Heart left ventricle (tissue), 16 donors: Measurements from ENCODE around the gene GIPC1. TPM values are rescaled to one million over a fixed set of nuclear protein-coding genes. Genes with fewer than 3 reads are reported as not detected.

Experiments used
- ATAC-seq, 4 donors: fragments of 200-7000 bp; cut with Tn5 transposase; one replicate each; pipeline ENCODE4 v1.9.1; 2020 to 2022; ENCODE audit warnings: moderate library complexity in 4 of 4, mild to moderate bottlenecking in 3 of 4, moderate number of reproducible peaks in 1 of 4
- DNase-seq, 5 donors: peaks; one replicate each; pipeline ENCODE4 v3.0.0-alpha.2; 2020
- H3K27ac ChIP-seq, 12 donors: fragments of 200-600 bp; sonication (generic) in 4 of 12; one replicate each; pipeline versions ENCODE4 v1.5.0 to v1.8.0; 2016 to 2022; ENCODE audit warnings: mild to moderate bottlenecking in 2 of 12
- H3K27me3 ChIP-seq, 9 donors: fragments of 200-600 bp; sonication (generic) in 2 of 9; one replicate each; pipeline versions ENCODE4 v1.5.1 to v1.8.0; 2016 to 2022; ENCODE audit warnings: mild to moderate bottlenecking in 3 of 9
- H3K36me3 ChIP-seq, 9 donors: fragments of 200-600 bp; sonication (generic) in 2 of 9; one replicate each; pipeline versions ENCODE4 v1.5.0 to v1.8.0; 2018 to 2022; ENCODE audit warnings: mild to moderate bottlenecking in 2 of 9
- H3K4me1 ChIP-seq, 12 donors: fragments of 200-600 bp; sonication (generic) in 4 of 12; one replicate each; pipeline versions ENCODE4 v1.5.0 to v1.8.0; 2016 to 2022; ENCODE audit warnings: mild to moderate bottlenecking in 3 of 12
- H3K4me3 ChIP-seq, 12 donors: fragments of 200-600 bp; sonication (generic) in 4 of 12; one replicate each; pipeline versions ENCODE4 v1.5.0 to v1.8.0; 2017 to 2022; ENCODE audit warnings: mild to moderate bottlenecking in 9 of 12, moderate library complexity in 4 of 12
- H3K9me3 ChIP-seq, 12 donors: fragments of 200-600 bp; sonication (generic) in 4 of 12; one replicate each; pipeline versions ENCODE4 v1.5.0 to v1.8.0; 2016 to 2022; ENCODE audit warnings: mild to moderate bottlenecking in 1 of 12
- CTCF ChIP-seq, 12 donors: fragments of 200-600 bp; sonication (generic) in 4 of 12; IDR thresholded peaks; one replicate each; pipeline versions ENCODE4 v1.5.0 to v1.8.0; 2018 to 2022; ENCODE audit warnings: antibody characterized with exemption in 12 of 12, mild to moderate bottlenecking in 5 of 12
- POLR2A ChIP-seq, 2 donors: fragments of 450-650 bp; IDR thresholded peaks; one replicate each; pipeline ENCODE4 v1.6.1; 2017; ENCODE audit warnings: antibody characterized with exemption in 2 of 2, mild to moderate bottlenecking in 2 of 2, moderate library complexity in 2 of 2
- WGBS, 4 donors: extraction: QIAGEN DNeasy Blood & Tissue Kit in 2 of 4; methylation state at CpG; one replicate each; pipeline versions ENCODE4 v1.1.5 to v1.1.7; 2013 to 2018; 5-methylcytosine and 5-hydroxymethylcytosine counted together
- intact Hi-C, 10 donors: fragments of 100-400 bp; cut with DNase I; formaldehyde crosslinking; loops; one replicate each; pipeline versions ENCODE4 v1.11.1 to v1.14.2; 2022
- polyA plus RNA-seq, 2 donors: library from polyadenylated mRNA; stranded (reverse); fragments of 200-250 nt; gene quantifications; one replicate each; pipeline ENCODE4 v1.2.3, GENCODE V29; 2013
- total RNA-seq, 9 donors: library from RNA; depleted of rRNA in 2 of 9; stranded (reverse); fragments of >200 nt in 2 of 9; fragmentation: NEBNext Ultra II Directional in 3 of 9; extraction: Animal tissue kit (Norgen Biotek cat#: 25700) in 3 of 9; gene quantifications; one replicate each; pipeline versions ENCODE4 v1.1.0 to v1.2.4, GENCODE V29; 2016 to 2023
- donor health status: ischemic (EF 13 %, LVEDD 7.1; RV severe dilation, severe dysfunction).
- donor health status: healthy with polysubstance abuse.
- donor health status: DM: no; HTN: yes; CAD: no.
- donor health status: DM: no; HTN: no; CAD: no.
- donor health status: ischemic (EF 25% LVEDD 6.9; RV normal size, moderate dysfunction).
- donor health status: ischemic (EF 25% LVEDD 5.7; RV mildly dilated, moderate dysfunction).
- donor health status: healthy.
- donor health status: DM: yes; HTN: yes; CAD: no.
- donor health status: ischemic (EF 35%, LVEDD 5.7; RV mildly dilated, moderate dysfunction).
- donor health status: nonischemic (EF 11% LVEDD 7.7; RV severe dilation, severe dysfunction).
- donor health status: DM: yes; HTN: yes; CAD: no.
- donor health status: PGD.
- donor health status: ischemic (EF 29% LVEDD 5.4; RV normal size, mild dysfunction).
- donor health status: nonischemic (EF 23%, LVEDD 6.1; RV moderate dilation, normal function).

The GIPC1 gene
- total and polyA plus RNA-seq, 11 donors: 44.9 to 87.4 (median 49.7) TPM

- intact Hi-C loops: loop anchor here in 1 of 10 donors (1.0 kb wide), 1 partner anchor 11 kb away; the partner anchor contains the start of gene DNAJB1
- ATAC-seq (peak; percentile 97 to 99 (median 98)), DNase-seq (peak; percentile 99 to 100 (median 100))
- 0% methylated on average over 26 to 59 of the region's 59 CpGs for WGBS, 4 donors
- Histone ChIP-seq H3K4me3 (peak within 1 kb of the TSS; percentile 57 to 91 (median 74)), H3K27ac (peak within 1 kb of the TSS; percentile 70 to 95 (median 86)), H3K27me3 (no peaks in the 10 kb centered on the region), H3K9me3 (no peaks in the 10 kb centered on the region), H3K36me3 (peaks cover 0 to 3% (median 0%) of the 10 kb centered on the region in 9 donors), H3K4me1 (peaks cover 0 to 40% (median 24%) of the 10 kb centered on the region in 12 donors)
- TF ChIP-seq CTCF (IDR thresholded peaks at IDR 0.05) (peak in 3 of 12 donors; percentile 2 to 16 (median 13)), POLR2A (IDR thresholded peaks at IDR 0.05) (peak; percentile 71 to 97)
Observed at GRCh38 chr19:14529254-14530004, 33.5 kb upstream of the GIPC1 start, which contains the start of gene TECR. Gene TECR (plus strand): TSS chr19:14529594. CDS start chr19:14529697, 103 bp downstream.

- intact Hi-C loops: loop anchor here in 1 of 10 donors (1.0 kb wide), 1 partner anchor 10 kb away; the partner anchor contains the start of gene DNAJB1
- peaks cover 0 to 38% (median 23%) of the 10 kb centered on the region in 12 donors for H3K4me1 ChIP-seq
- H3K27me3 ChIP-seq: no peaks in the 10 kb centered on the region
- WGBS, 4 donors: 38 to 43% (median 41%) methylated on average over 39 of the region's 39 CpGs
- H3K27ac ChIP-seq: peak overlapping the region in 5 of 12 donors; percentile 16 to 93 (median 85)
- H3K9me3 ChIP-seq: no peaks in the 10 kb centered on the region
- DNase-seq (no peak), ATAC-seq (no peak)
- TF ChIP-seq CTCF (IDR thresholded peaks at IDR 0.05): no peak
- TF ChIP-seq POLR2A (IDR thresholded peaks at IDR 0.05): no peak
- H3K4me3 ChIP-seq: peak overlapping the region; percentile 40 to 80 (median 72)
- H3K36me3 ChIP-seq: no peaks in the 10 kb centered on the region
Observed at GRCh38 chr19:14528419-14529253, 32.7 kb upstream of the GIPC1 start.

GRCh38 chr19:14526423-14526822, 30.5 kb upstream of the GIPC1 start:
- Histone ChIP-seq H3K27me3 (no peaks in the 10 kb centered on the region), H3K9me3 (no peaks in the 10 kb centered on the region), H3K36me3 (no peaks in the 10 kb centered on the region), H3K27ac (no peak overlapping the region), H3K4me3 (no peak overlapping the region), H3K4me1 (peaks cover 0 to 33% (median 13%) of the 10 kb centered on the region in 12 donors)
- DNase-seq (no peak), ATAC-seq (no peak)
- 79 to 88% (median 82%) methylated on average over 4 of the region's 4 CpGs for WGBS, 4 donors
- intact Hi-C loops: no loop called here
- TF ChIP-seq POLR2A (IDR thresholded peaks at IDR 0.05) (no peak), CTCF (IDR thresholded peaks at IDR 0.05) (no peak)

- intact Hi-C loops: no loop called here
- no peak overlapping the region for H3K27ac ChIP-seq
- DNase-seq (no peak), ATAC-seq (no peak)
- no peaks in the 10 kb centered on the region for H3K36me3 ChIP-seq
- H3K27me3 ChIP-seq: no peaks in the 10 kb centered on the region
- H3K9me3 ChIP-seq: no peaks in the 10 kb centered on the region
- H3K4me3 ChIP-seq: no peak overlapping the region
- H3K4me1 ChIP-seq: peaks cover 0 to 31% (median 7%) of the 10 kb centered on the region in 12 donors
- no peak for TF ChIP-seq CTCF (IDR thresholded peaks at IDR 0.05)
- 73 to 78% (median 76%) methylated on average over 6 of the region's 6 CpGs for WGBS, 4 donors
Observed at GRCh38 chr19:14525729-14526128, 29.8 kb upstream of the GIPC1 start.
